HG03442 (cell line): ENCODE results near the gene PRAMEF6.
"Not testable (repeated sequence)": the region's sequence is repeated elsewhere in the genome, so short reads cannot be mapped to it uniquely, and the experiment has no call there.

Experiments used
- ATAC-seq: cut with Tn5 transposase; IDR thresholded peaks from one replicate; pipeline ENCODE4 v1.9.1; 2021; ENCODE audit warnings: mild to moderate bottlenecking, moderate library complexity; ENCODE audit not compliant: unreplicated experiment

The PRAMEF6 gene

GRCh38 chr1:12947480-12947879, at the start of gene PRAMEF6:
Gene PRAMEF6, minus strand, starts transcription at chr1:12947580. Its CDS starts 5,062 bp downstream, at chr1:12942518.
- ATAC-seq, result not testable (repeated sequence)

- ATAC-seq, result not testable (repeated sequence)
Observed at GRCh38 chr1:12924368-12924767, 23.0 kb downstream of the PRAMEF6 start.

DNA sequence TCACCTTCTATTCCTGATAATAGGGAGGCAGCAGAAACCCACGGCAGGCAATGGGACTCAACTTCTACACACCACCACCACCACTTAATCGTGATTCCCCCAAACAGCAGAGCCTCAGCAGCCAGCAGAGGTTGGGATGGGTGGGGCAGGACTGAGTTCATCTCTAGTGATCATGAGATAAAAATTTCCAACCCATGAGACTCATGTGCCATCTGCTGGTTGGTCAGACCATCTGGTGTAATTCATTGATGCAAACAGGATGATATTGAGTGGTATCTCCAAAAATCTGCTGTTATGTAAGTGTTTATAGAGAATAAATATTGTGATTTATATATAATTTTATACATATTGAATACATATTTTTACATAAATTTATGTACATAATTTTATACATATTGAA, 25.6 kb downstream of the PRAMEF6 start:
- ATAC-seq, result not testable (repeated sequence)

- ATAC-seq, result not testable (repeated sequence)
Observed at GRCh38 chr1:12916310-12916709, 31.1 kb downstream of the PRAMEF6 start, which contains the start of gene PRAMEF7. Gene PRAMEF7, plus strand, starts transcription at chr1:12916610. Its CDS starts 1,083 bp downstream, at chr1:12917693.

DNA sequence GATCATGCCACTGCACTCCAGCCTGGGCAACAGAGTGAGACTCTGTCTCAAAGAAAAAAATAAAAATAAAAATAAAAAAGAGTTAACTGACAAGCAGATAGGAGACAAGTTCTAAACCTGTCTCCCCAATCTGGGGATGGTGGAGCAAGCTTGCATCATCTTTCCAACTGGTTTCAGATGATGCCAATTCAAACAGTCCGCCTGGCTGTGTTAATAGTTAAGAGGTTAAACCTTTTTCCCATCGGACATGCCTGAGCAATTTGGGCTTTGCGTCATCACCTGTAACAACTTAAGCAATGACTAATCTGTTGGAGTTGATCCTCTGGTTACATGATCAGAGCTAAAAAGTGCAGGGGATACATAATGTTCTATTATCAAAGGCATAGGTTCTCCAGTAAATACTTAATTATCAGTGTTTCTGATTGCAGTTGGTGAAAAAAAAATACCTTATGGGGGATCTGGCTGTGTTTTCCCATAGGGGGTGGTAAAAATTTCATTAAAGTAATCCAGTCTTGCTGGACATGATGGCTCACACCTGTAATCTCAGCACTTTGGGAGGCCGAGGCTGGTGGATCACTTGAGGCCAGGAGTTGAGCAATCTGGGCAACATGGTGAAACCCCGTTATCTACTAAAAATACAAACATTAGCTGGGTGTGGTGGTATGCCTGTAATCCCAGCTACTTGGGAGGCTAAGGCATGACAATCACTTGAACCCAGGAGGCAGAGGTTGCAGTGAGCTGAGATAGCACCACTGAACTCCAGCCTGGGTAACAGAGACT, 43.4 kb downstream of the PRAMEF6 start:
- not testable (repeated sequence) for ATAC-seq

DNA sequence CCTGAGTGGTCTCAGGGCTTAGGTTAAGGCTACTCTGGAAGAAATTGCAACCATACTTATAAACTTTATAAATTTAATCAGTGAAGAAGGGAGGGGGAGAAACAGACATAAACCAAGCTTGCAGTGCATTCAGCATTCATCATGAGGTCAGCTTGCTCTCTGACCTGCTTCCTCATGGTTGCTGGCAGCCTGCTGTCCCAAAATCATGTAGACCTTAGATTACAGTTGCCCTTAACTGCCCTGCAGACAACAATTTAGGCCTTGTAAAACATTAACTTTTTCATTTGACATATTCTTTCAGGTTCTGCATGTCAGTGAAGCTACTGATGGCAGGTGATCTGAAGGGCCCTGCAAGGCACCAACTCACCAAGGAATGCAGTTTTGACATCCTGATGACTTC, 48.2 kb downstream of the PRAMEF6 start:
- not testable (repeated sequence) for ATAC-seq

GRCh38 chr1:12898170-12898569, 49.2 kb downstream of the PRAMEF6 start, which contains the start of gene PRAMEF10:
Gene PRAMEF10, minus strand, starts transcription at chr1:12898270. Its CDS starts 2,423 bp downstream, at chr1:12895847.
- not testable (repeated sequence) for ATAC-seq
